ENCODE measurements around the gene PIK3R3. TPM values are rescaled to one million over a fixed set of nuclear protein-coding genes. Genes with fewer than 3 reads are reported as not detected.

Gene PIK3R3
- total RNA-seq, 4 donors from 2014 or later = 16.0 to 36.2 (median 20.9) TPM

- H3K36me3 ChIP-seq = peaks cover 0 to 2% of the 10 kb centered on the region in 2 donors
- intact Hi-C loops (cut with DNase I) = no loop called here
- H3K27me3 ChIP-seq = no peaks in the 10 kb centered on the region
- TF ChIP-seq POLR2A (IDR thresholded peaks at IDR 0.05) (no peak), CTCF (IDR thresholded peaks at IDR 0.05) (no peak)
- peaks cover 0 to 15% of the 10 kb centered on the region in 2 donors for H3K4me1 ChIP-seq
- no peaks in the 10 kb centered on the region for H3K9me3 ChIP-seq
- H3K4me3 ChIP-seq (replicated peaks in 1 of 3) = no peak overlapping the region
- no peak for DNase-seq
- no peak overlapping the region for H3K27ac ChIP-seq
- 93 to 95% methylated on average over 8 of the region's 8 CpGs for WGBS, 2 donors
Measured at GRCh38 chr1:46027788-46028573, 104.4 kb downstream of the PIK3R3 start.

- 81 to 87% methylated on average over 3 of the region's 3 CpGs for whole genome bisulfite sequencing, 2 donors
- H3K27me3 ChIP-seq = no peaks in the 10 kb centered on the region
- DNase-seq = no peak
- TF ChIP-seq POLR2A (IDR thresholded peaks at IDR 0.05) (no peak), CTCF (IDR thresholded peaks at IDR 0.05) (no peak)
- intact Hi-C loops (cut with DNase I) = no loop called here
- no peak overlapping the region for H3K4me3 ChIP-seq (replicated peaks in 1 of 3)
- no peaks in the 10 kb centered on the region for H3K9me3 ChIP-seq
- H3K4me1 ChIP-seq = peaks cover 0 to 15% of the 10 kb centered on the region in 2 donors
- peaks cover 0 to 2% of the 10 kb centered on the region in 2 donors for H3K36me3 ChIP-seq
- H3K27ac ChIP-seq = no peak overlapping the region
Measured at GRCh38 chr1:46026531-46026930, 105.9 kb downstream of the PIK3R3 start.

- no peak for DNase-seq
- TF ChIP-seq POLR2A (IDR thresholded peaks at IDR 0.05) = no peak
- TF ChIP-seq CTCF (IDR thresholded peaks at IDR 0.05) = no peak
Measured at GRCh38 chr1:46021046-46021996, 111.1 kb downstream of the PIK3R3 start.

GRCh38 chr1:46020010-46020409 lies 112.4 kb downstream of the PIK3R3 start:
- 68 to 70% methylated on average over 4 of the region's 4 CpGs for WGBS, 2 donors
- H3K4me3 ChIP-seq (replicated peaks in 1 of 3) = no peak overlapping the region
- no peak overlapping the region for H3K27ac ChIP-seq

More at GRCh38 chr1:46021046-46021996, 111.1 kb downstream of the PIK3R3 start:
- Histone ChIP-seq H3K9me3 (no peaks in the 10 kb centered on the region), H3K4me1 (no peaks in the 10 kb centered on the region), H3K36me3 (peaks cover 0 to 2% of the 10 kb centered on the region in 2 donors), H3K4me3 (replicated peaks in 1 of 3) (no peak overlapping the region), H3K27ac (no peak overlapping the region), H3K27me3 (no peaks in the 10 kb centered on the region)
- WGBS, 2 donors = 94 to 97% methylated on average over 2 of the region's 2 CpGs
- intact Hi-C loops (cut with DNase I) = no loop called here

More at GRCh38 chr1:46020010-46020409, 112.4 kb downstream of the PIK3R3 start:
- no peak for DNase-seq
- TF ChIP-seq POLR2A (IDR thresholded peaks at IDR 0.05) (no peak), CTCF (IDR thresholded peaks at IDR 0.05) (no peak)
- H3K4me1 ChIP-seq = no peaks in the 10 kb centered on the region
- no peaks in the 10 kb centered on the region for H3K9me3 ChIP-seq
- peaks cover 0 to 2% of the 10 kb centered on the region in 2 donors for H3K36me3 ChIP-seq
- intact Hi-C loops (cut with DNase I) = no loop called here
- H3K27me3 ChIP-seq = no peaks in the 10 kb centered on the region

Data from thyroid gland (tissue), 4 donors.